Caco-2 (cell line): ENCODE data around the gene RIC3. TPM values are rescaled to one million over a fixed set of nuclear protein-coding genes. Genes with fewer than 3 reads are reported as not detected.

Source experiments
- BruUV-seq: library from RNA; stranded (reverse); fragments of 400-500 nt; replicated peaks from 2 replicates; lab custom pipeline; 2021; lab: Mats Ljungman, UMichigan
- CTCF ChIA-PET: fragments of 300-600 bp; sonication (Branson Sonifier 250); formaldehyde crosslinking; loops from one replicate; lab custom pipeline; 2022; ENCODE audit warnings: antibody characterized with exemption; lab: Charles Lee
- POLR2A ChIA-PET: fragments of 300-600 bp; sonication (Branson Sonifier 250); formaldehyde crosslinking; loops from one replicate; lab custom pipeline; 2022; ENCODE audit warnings: antibody characterized with exemption; lab: Charles Lee
- DNase-seq, 2 experiments: peaks; one replicate each; pipeline versions ENCODE4 v3.0.0 to v3.0.0-alpha.2; 2020 to 2022
- H3K27me3 ChIP-seq: replicated peaks from 2 replicates; pipeline ENCODE4 v1.6.0; 2011; ENCODE audit warnings: low read length; ENCODE audit not compliant: control insufficient read depth, insufficient read depth
- H3K36me3 ChIP-seq: 2 replicates; pipeline ENCODE4 v1.5.1; 2011; ENCODE audit warnings: low read length; ENCODE audit not compliant: control insufficient read depth, insufficient read depth
- H3K4me1 ChIP-seq: fragments of 250-450 bp; sonication (Bioruptor Pico); 2 replicates; pipeline ENCODE4 v1.5.1; 2020; ENCODE audit warnings: mild to moderate bottlenecking
- H3K4me3 ChIP-seq: 2 replicates; pipeline ENCODE4 v1.5.1; 2011; ENCODE audit warnings: low read depth, mild to moderate bottlenecking, control low read depth, low read length
- H3K9me3 ChIP-seq: fragments of 250-450 bp; sonication (Bioruptor Pico); 2 replicates; pipeline ENCODE4 v1.5.1; 2020; ENCODE audit warnings: mild to moderate bottlenecking, moderate library complexity
- H3K27ac Mint-ChIP-seq: one replicate; pipeline ENCODE4 v1.8.0; 2022; ENCODE audit warnings: mixed read lengths; ENCODE audit not compliant: unreplicated experiment
- H3K27me3 Mint-ChIP-seq: one replicate; pipeline ENCODE4 v1.8.0; 2022; ENCODE audit warnings: mixed read lengths; ENCODE audit not compliant: insufficient read depth, unreplicated experiment
- H3K36me3 Mint-ChIP-seq: one replicate; pipeline ENCODE4 v1.8.0; 2022; ENCODE audit warnings: mild to moderate bottlenecking, mixed read lengths; ENCODE audit not compliant: insufficient read depth, unreplicated experiment
- H3K4me1 Mint-ChIP-seq: one replicate; pipeline ENCODE4 v1.8.0; 2022; ENCODE audit warnings: low read depth, mixed read lengths; ENCODE audit not compliant: unreplicated experiment
- H3K4me3 Mint-ChIP-seq: one replicate; pipeline ENCODE4 v1.8.0; 2022; ENCODE audit warnings: mild to moderate bottlenecking, moderate library complexity, mixed read lengths; ENCODE audit not compliant: unreplicated experiment
- H3K9me3 Mint-ChIP-seq: one replicate; pipeline ENCODE4 v1.8.0; 2022; ENCODE audit warnings: mixed read lengths; ENCODE audit not compliant: unreplicated experiment
- intact Hi-C: fragments of 100-400 bp; cut with micrococcal nuclease; formaldehyde crosslinking; loops from one replicate; pipeline ENCODE4 v1.10.0; 2022; ENCODE audit not compliant: unreplicated experiment
- total RNA-seq: library from RNA; stranded (reverse); gene quantifications from 2 replicates; pipeline ENCODE4 v1.2.3, GENCODE V29; 2022
- TF ChIP-seq, protein P1 (sequence below), 2 experiments: fragments of 200-600 bp in 1 of 2; IDR thresholded peaks; 1 replicate in 1 of 2; 2 replicates in 1 of 2; pipeline versions ENCODE4 v1.5.1 to v1.8.0; 2011 to 2022; ENCODE audit warnings: antibody characterized with exemption in 1 of 2, control low read depth in 1 of 2, inconsistent platforms in 1 of 2, low read depth in 1 of 2, low read length in 1 of 2, mild to moderate bottlenecking in 1 of 2, moderate library complexity in 1 of 2; ENCODE audit not compliant: insufficient read depth in 1 of 2, severe bottlenecking in 1 of 2, unreplicated experiment in 1 of 2

RIC3 gene
- total RNA-seq, 1 experiment from 2014 or later = not detected

DNA sequence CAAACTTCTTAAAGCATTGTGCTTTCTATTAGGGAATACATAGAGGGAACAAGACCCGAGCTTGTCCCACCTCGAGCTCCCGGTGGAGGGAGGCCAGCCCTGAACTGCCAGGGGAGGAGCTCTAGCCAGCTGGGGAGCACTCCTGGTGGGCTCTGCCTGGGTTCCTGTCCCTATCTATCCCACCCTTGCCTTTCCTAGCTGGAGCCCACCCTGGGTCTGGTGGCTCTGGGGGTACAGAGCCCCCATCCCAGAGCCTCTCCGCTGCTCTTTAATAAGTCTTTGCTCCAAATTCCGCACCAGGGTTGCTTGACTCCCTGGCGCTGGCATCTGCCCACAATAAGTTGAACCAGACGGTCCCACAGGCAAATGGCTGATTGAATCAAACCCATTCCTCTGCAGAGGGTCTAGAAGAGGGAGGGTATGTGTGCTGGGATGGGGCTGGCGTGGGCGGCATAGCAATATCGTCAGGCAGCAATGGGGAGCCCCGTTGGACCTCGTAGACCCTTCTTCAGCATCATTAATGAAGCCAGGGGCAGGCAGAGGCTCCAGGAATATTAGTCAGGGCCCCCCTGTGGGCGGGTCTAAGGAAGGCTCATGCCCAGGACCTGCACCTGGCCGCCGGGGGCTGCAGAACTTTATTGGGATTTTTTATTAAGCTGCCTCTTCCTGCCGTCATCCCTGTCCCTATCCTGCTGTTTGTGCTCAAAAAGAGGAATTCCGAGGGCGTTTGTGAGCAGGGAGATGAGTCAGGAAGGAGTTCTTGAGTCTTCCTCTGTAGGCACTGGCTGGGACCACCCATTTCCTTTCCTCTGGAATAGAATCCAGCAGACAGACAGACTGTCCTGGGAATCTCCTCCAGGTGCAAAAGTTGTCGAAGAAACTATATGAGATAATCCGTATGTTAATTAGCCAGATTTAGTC lies 38.5 kb upstream of the RIC3 start:
- Mint-ChIP-seq H3K4me3 (no peak overlapping the region), H3K4me1 (no peaks in the 10 kb centered on the region), H3K27ac (no peak overlapping the region), H3K36me3 (no peaks in the 10 kb centered on the region), H3K9me3 (no peaks in the 10 kb centered on the region), H3K27me3 (peaks cover 23% of the 10 kb centered on the region)
- intact Hi-C loops = no loop called here
- CTCF ChIA-PET = interaction anchor here (0.6 to 1.0 kb wide), 3 partner anchors 13 to 1846 kb away, joined by 4 to 6 read pairs (median 4); no protein-coding TSS in a partner anchor
- no peaks in the 10 kb centered on the region for H3K9me3 ChIP-seq
- H3K36me3 ChIP-seq = no peaks in the 10 kb centered on the region
- BruUV-seq = no TSS peak
- TF ChIP-seq, protein P1, sequence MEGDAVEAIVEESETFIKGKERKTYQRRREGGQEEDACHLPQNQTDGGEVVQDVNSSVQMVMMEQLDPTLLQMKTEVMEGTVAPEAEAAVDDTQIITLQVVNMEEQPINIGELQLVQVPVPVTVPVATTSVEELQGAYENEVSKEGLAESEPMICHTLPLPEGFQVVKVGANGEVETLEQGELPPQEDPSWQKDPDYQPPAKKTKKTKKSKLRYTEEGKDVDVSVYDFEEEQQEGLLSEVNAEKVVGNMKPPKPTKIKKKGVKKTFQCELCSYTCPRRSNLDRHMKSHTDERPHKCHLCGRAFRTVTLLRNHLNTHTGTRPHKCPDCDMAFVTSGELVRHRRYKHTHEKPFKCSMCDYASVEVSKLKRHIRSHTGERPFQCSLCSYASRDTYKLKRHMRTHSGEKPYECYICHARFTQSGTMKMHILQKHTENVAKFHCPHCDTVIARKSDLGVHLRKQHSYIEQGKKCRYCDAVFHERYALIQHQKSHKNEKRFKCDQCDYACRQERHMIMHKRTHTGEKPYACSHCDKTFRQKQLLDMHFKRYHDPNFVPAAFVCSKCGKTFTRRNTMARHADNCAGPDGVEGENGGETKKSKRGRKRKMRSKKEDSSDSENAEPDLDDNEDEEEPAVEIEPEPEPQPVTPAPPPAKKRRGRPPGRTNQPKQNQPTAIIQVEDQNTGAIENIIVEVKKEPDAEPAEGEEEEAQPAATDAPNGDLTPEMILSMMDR (IDR thresholded peaks at IDR 0.05; ENCODE audit: insufficient read depth in 1 of 2, low read depth in 1 of 2, low read length in 1 of 2, severe bottlenecking in 1 of 2, unreplicated experiment in 1 of 2) = no peak
- no peak overlapping the region for H3K4me3 ChIP-seq
- no peaks in the 10 kb centered on the region for H3K4me1 ChIP-seq
- no peaks in the 10 kb centered on the region for H3K27me3 ChIP-seq
- DNase-seq = no peak
- POLR2A ChIA-PET = no interaction called here

DNA sequence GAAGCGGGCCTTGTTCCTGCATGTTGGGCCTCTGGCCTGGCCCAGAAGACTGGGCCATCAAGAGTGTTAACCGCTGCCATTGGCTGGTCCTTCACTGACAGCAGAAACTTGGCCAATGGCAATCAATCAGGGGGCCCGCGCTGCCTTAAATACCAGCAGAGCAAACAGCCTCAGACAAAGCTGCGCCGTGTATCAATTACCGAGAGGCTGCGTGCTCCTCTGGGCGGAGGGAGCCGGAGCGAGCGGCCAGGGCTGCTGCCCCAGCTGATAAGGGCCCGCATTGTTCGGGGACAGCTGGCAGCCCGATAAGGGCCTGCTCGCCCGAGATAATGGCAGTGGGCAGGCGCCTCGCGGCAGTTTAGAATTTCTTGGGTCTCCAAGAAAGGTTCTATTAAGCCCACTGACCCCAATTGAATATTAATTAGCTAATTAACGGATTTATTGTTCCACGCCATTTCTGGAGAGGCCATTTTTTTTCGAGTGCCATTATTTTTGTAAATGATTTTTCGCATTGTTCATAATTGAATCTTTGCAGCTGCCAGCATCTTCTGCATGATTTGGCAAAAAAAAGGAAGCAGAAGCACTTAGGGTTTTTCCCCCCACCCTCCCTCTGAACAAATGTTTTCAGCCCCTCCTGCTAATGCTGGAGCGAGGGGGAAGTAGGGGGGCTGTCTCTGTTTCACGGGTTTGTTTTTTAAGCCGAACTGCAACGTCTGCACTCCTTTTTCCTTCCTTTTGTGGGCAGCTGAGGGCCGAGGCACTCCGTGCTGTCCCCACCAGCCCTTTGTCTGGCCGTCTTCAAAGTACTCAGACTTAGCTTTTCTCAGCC lies 37.6 kb upstream of the RIC3 start:
- H3K27me3 Mint-ChIP-seq = peaks cover 23% of the 10 kb centered on the region
- no peak overlapping the region for H3K4me3 ChIP-seq
- ChIA-PET POLR2A (no interaction called here), CTCF (interaction anchor here (0.6 to 0.7 kb wide), 2 partner anchors 13 to 1845 kb away, joined by 4 read pairs; no protein-coding TSS in a partner anchor)
- no peaks in the 10 kb centered on the region for H3K4me1 ChIP-seq
- no peaks in the 10 kb centered on the region for H3K4me1 Mint-ChIP-seq
- intact Hi-C loops = no loop called here
- no peak overlapping the region for H3K4me3 Mint-ChIP-seq
- TF ChIP-seq, protein P1 (IDR thresholded peaks at IDR 0.05; ENCODE audit: insufficient read depth in 1 of 2, low read depth in 1 of 2, low read length in 1 of 2, severe bottlenecking in 1 of 2, unreplicated experiment in 1 of 2) = no peak
- H3K36me3 ChIP-seq = no peaks in the 10 kb centered on the region
- no peak overlapping the region for H3K27ac Mint-ChIP-seq
- no peaks in the 10 kb centered on the region for H3K9me3 ChIP-seq
- H3K9me3 Mint-ChIP-seq = no peaks in the 10 kb centered on the region
- no peak for DNase-seq
- no peaks in the 10 kb centered on the region for H3K27me3 ChIP-seq
- H3K36me3 Mint-ChIP-seq = no peaks in the 10 kb centered on the region
- no TSS peak for BruUV-seq

DNA sequence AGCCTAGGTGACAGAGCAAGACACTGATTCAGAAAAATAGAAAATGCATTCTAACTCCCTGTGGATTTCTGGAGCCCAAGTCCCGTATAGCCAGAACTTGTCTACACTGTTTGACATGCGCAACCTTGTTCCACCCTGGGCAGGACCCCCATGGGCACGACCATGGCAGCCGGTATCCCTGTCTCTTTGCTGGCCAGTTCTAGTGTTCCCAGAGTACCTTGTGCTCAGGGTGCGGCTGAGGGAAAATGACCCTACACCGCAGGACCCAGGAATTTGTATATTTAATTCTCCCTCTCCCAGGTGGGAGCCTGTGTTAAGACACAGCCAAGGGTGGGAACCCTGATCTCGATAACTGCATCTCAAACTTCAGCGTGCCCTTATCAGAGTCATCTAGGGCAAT lies 36.7 kb upstream of the RIC3 start:
- Mint-ChIP-seq H3K4me1 (no peaks in the 10 kb centered on the region), H3K9me3 (no peaks in the 10 kb centered on the region), H3K36me3 (no peaks in the 10 kb centered on the region), H3K27ac (no peak overlapping the region), H3K27me3 (peaks cover 20% of the 10 kb centered on the region), H3K4me3 (no peak overlapping the region)
- no peaks in the 10 kb centered on the region for H3K36me3 ChIP-seq
- H3K27me3 ChIP-seq = no peaks in the 10 kb centered on the region
- no peak for DNase-seq
- TF ChIP-seq, protein P1 (IDR thresholded peaks at IDR 0.05; ENCODE audit: insufficient read depth in 1 of 2, low read depth in 1 of 2, low read length in 1 of 2, severe bottlenecking in 1 of 2, unreplicated experiment in 1 of 2) = no peak
- ChIA-PET POLR2A (no interaction called here), CTCF (no interaction called here)
- no TSS peak for BruUV-seq
- H3K4me1 ChIP-seq = no peaks in the 10 kb centered on the region
- intact Hi-C loops = no loop called here
- H3K9me3 ChIP-seq = no peaks in the 10 kb centered on the region
- H3K4me3 ChIP-seq = no peak overlapping the region
